Thyroid gland (tissue), 4 donors: ENCODE results near the gene RUSC2.
"Not testable (repeated sequence)": the region's sequence is repeated elsewhere in the genome, so short reads cannot be mapped to it uniquely, and the experiment has no call there.

Experiments
- POLR2A ChIP-seq, 2 donors: fragments of 450-650 bp; IDR thresholded peaks; one replicate each; pipeline ENCODE4 v1.6.1; 2017; ENCODE audit warnings: antibody characterized with exemption in 2 of 2, mild to moderate bottlenecking in 2 of 2, moderate library complexity in 1 of 2
- TF ChIP-seq, protein P1 (sequence below), 6 experiments: fragments of 200-600 bp in 3 of 6; fragments of 450-650 bp in 3 of 6; sonication (generic) in 3 of 6; IDR thresholded peaks; one replicate each; pipeline ENCODE4 v1.5.1; 2016 to 2019; ENCODE audit warnings: antibody characterized with exemption in 6 of 6, mild to moderate bottlenecking in 2 of 6, inconsistent platforms in 1 of 6, moderate library complexity in 1 of 6

DNA sequence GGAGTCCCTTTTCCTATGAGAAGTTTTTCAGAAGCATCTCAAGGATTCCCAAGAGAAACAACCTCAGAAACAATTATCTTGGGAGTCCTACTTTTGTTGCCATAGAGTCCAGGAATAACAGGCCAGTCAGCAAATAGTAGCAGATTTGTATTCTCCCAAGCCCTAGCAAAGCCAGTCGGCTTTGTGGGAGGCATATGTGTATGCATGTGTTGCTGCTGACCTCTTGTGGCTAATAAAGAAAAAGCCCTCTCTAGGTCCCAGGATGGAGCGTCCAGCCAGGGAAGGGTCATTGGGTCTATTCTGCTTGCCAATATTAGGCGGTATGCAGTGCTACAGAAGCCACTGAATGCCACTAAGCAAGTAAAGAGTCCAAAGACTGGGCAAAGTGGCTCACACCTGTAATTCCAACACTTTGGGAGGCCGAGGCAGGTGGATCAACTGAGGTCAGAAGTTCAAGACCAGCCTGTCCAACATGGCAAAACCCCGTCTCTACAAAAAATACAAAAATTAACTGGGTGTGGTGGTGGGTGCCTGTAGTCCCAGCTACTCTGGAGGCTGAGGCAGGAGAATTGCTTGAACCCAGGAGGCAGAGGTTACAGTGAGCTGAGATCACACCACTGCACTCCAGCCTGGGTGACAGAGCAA is 12.6 kb upstream of the RUSC2 start:
- TF ChIP-seq, protein P1, sequence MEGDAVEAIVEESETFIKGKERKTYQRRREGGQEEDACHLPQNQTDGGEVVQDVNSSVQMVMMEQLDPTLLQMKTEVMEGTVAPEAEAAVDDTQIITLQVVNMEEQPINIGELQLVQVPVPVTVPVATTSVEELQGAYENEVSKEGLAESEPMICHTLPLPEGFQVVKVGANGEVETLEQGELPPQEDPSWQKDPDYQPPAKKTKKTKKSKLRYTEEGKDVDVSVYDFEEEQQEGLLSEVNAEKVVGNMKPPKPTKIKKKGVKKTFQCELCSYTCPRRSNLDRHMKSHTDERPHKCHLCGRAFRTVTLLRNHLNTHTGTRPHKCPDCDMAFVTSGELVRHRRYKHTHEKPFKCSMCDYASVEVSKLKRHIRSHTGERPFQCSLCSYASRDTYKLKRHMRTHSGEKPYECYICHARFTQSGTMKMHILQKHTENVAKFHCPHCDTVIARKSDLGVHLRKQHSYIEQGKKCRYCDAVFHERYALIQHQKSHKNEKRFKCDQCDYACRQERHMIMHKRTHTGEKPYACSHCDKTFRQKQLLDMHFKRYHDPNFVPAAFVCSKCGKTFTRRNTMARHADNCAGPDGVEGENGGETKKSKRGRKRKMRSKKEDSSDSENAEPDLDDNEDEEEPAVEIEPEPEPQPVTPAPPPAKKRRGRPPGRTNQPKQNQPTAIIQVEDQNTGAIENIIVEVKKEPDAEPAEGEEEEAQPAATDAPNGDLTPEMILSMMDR (IDR thresholded peaks at IDR 0.05): peak; percentile 44 to 94 (median 86)
- not testable (repeated sequence) for TF ChIP-seq POLR2A (IDR thresholded peaks at IDR 0.05)
